IMR-90 (cell line): ENCODE measurements around the gene WDR54. TPM values are rescaled to one million over a fixed set of nuclear protein-coding genes. Genes with fewer than 3 reads are reported as not detected.

Experiments
- ATAC-seq: fragments of 200-7000 bp; cut with Tn5 transposase; 2 replicates; pipeline ENCODE4 v1.9.1; 2020; ENCODE audit warnings: low read depth, mild to moderate bottlenecking, moderate library complexity
- BruUV-seq: library from RNA; stranded (reverse); fragments of 400-500 nt; replicated peaks from 2 replicates; lab custom pipeline; 2021; lab: Mats Ljungman, UMichigan
- CTCF ChIA-PET: fragments of 300-600 bp; formaldehyde crosslinking; extraction: SDS; loops from one replicate; lab custom pipeline; 2021; ENCODE audit warnings: antibody characterized with exemption; lab: Yijun Ruan, JAX
- POLR2A ChIA-PET: fragments of 300-600 bp; sonication (Branson Sonifier 250); formaldehyde crosslinking; loops from one replicate; lab custom pipeline; 2022; ENCODE audit warnings: antibody characterized with exemption; ENCODE audit not compliant: unreplicated experiment; lab: Charles Lee
- DNase-seq: peaks from one replicate; pipeline ENCODE4 v3.0.0; 2013
- H2AFZ ChIP-seq: replicated peaks from 2 replicates; pipeline ENCODE3; 2013; ENCODE audit warnings: low read length, mild to moderate bottlenecking; ENCODE audit not compliant: poor library complexity
- H2AK5ac ChIP-seq: 2 replicates; pipeline ENCODE4 v1.6.1; 2013; ENCODE audit warnings: low read depth, low read length, inconsistent platforms
- H2AK9ac ChIP-seq: replicated peaks from 2 replicates; pipeline ENCODE3; 2013; ENCODE audit warnings: mild to moderate bottlenecking, low read depth, low read length, moderate library complexity; ENCODE audit not compliant: poor library complexity
- H2BK120ac ChIP-seq: 2 replicates; pipeline ENCODE4 v1.6.1; 2013; ENCODE audit warnings: low read depth, low read length, inconsistent platforms
- H2BK15ac ChIP-seq: 3 replicates; pipeline ENCODE4 v1.6.1; 2013; ENCODE audit warnings: low read depth, low read length, inconsistent platforms
- H2BK20ac ChIP-seq: 2 replicates; pipeline ENCODE4 v1.6.1; 2013; ENCODE audit warnings: low read depth, mild to moderate bottlenecking, inconsistent platforms, low read length, moderate library complexity
- H2BK5ac ChIP-seq: 2 replicates; pipeline ENCODE4 v1.6.1; 2013; ENCODE audit warnings: mild to moderate bottlenecking, low read depth, low read length, inconsistent platforms; ENCODE audit not compliant: poor library complexity, severe bottlenecking
- H3K14ac ChIP-seq: replicated peaks from 2 replicates; pipeline ENCODE4 v1.6.1; 2013; ENCODE audit warnings: low read depth, low read length, inconsistent platforms
- H3K18ac ChIP-seq: 2 replicates; pipeline ENCODE4 v1.6.1; 2013; ENCODE audit warnings: low read depth, low read length, control low read depth
- H3K23ac ChIP-seq: 2 replicates; pipeline ENCODE4 v1.6.1; 2013; ENCODE audit warnings: low read depth, low read length, inconsistent platforms
- H3K27ac ChIP-seq: 2 replicates; pipeline ENCODE4 v1.5.1; 2013; ENCODE audit warnings: mild to moderate bottlenecking, control low read depth, low read length; ENCODE audit not compliant: insufficient read depth
- H3K27me3 ChIP-seq: 2 replicates; pipeline ENCODE4 v1.6.1; 2013; ENCODE audit warnings: low read length; ENCODE audit not compliant: control insufficient read depth, insufficient read depth
- H3K36me3 ChIP-seq: 2 replicates; pipeline ENCODE4 v1.6.1; 2013; ENCODE audit warnings: low read length, mixed read lengths; ENCODE audit not compliant: control insufficient read depth, insufficient read depth
- H3K4ac ChIP-seq: 2 replicates; pipeline ENCODE4 v1.6.1; 2013; ENCODE audit warnings: low read depth, low read length, inconsistent platforms
- H3K4me1 ChIP-seq: 2 replicates; pipeline ENCODE4 v1.6.1; 2013; ENCODE audit warnings: low read length, mixed read lengths; ENCODE audit not compliant: control insufficient read depth, insufficient read depth
- H3K4me2 ChIP-seq: 2 replicates; pipeline ENCODE4 v1.6.1; 2013; ENCODE audit warnings: low read depth, mild to moderate bottlenecking, control low read depth, low read length, moderate library complexity
- H3K4me3 ChIP-seq: 2 replicates; pipeline ENCODE4 v1.5.1; 2013; ENCODE audit warnings: low read depth, mild to moderate bottlenecking, control low read depth, low read length, moderate library complexity; ENCODE audit not compliant: insufficient read depth
- H3K56ac ChIP-seq: 2 replicates; pipeline ENCODE4 v1.6.1; 2013; ENCODE audit warnings: low read length, inconsistent platforms; ENCODE audit not compliant: insufficient read depth; ENCODE audit errors: extremely low read depth
- H3K79me1 ChIP-seq, 2 experiments: 2 replicates each; pipeline ENCODE4 v1.6.1; 2013; ENCODE audit warnings: low read length in 2 of 2, inconsistent platforms in 1 of 2, low read depth in 1 of 2
- H3K9ac ChIP-seq: 2 replicates; pipeline ENCODE4 v1.6.1; 2013; ENCODE audit warnings: low read depth, low read length, control low read depth
- H3K9me1 ChIP-seq: 2 replicates; pipeline ENCODE4 v1.6.1; 2013; ENCODE audit warnings: low read length, inconsistent platforms; ENCODE audit not compliant: insufficient read depth
- H3K9me3 ChIP-seq: 2 replicates; pipeline ENCODE4 v1.6.1; 2013; ENCODE audit warnings: low read length; ENCODE audit not compliant: control insufficient read depth, insufficient read depth
- H4K20me1 ChIP-seq: 2 replicates; pipeline ENCODE4 v1.6.1; 2013; ENCODE audit warnings: low read length, inconsistent platforms; ENCODE audit not compliant: insufficient read depth
- H4K5ac ChIP-seq: 2 replicates; pipeline ENCODE4 v1.6.1; 2013; ENCODE audit warnings: mild to moderate bottlenecking, low read depth, low read length, control low read depth
- H4K8ac ChIP-seq, 2 experiments: 2 replicates each; pipeline ENCODE4 v1.6.1; 2013; ENCODE audit warnings: low read depth in 2 of 2, low read length in 2 of 2, control low read depth in 1 of 2, inconsistent platforms in 1 of 2
- H4K91ac ChIP-seq: 2 replicates; pipeline ENCODE4 v1.6.1; 2013; ENCODE audit warnings: low read depth, low read length, inconsistent platforms; ENCODE audit not compliant: insufficient read depth
- BHLHE40 ChIP-seq: fragments of 150-350 bp; IDR thresholded peaks from 2 replicates; pipeline ENCODE4 v1.6.1; 2016; ENCODE audit warnings: mild to moderate bottlenecking, low read depth, low read length
- CHD1 ChIP-seq: IDR thresholded peaks from 2 replicates; pipeline ENCODE4 v1.6.1; 2012; ENCODE audit warnings: low read depth, low read length, improper control_type of control experiment
- MAFK ChIP-seq: IDR thresholded peaks from 2 replicates; pipeline ENCODE4 v1.6.1; 2012; ENCODE audit warnings: low read depth, low read length, improper control_type of control experiment
- RAD21 ChIP-seq: IDR thresholded peaks from 2 replicates; pipeline ENCODE4 v1.6.1; 2012; ENCODE audit warnings: low read length, improper control_type of control experiment
- SMC3 ChIP-seq: fragments of 150-350 bp; IDR thresholded peaks from 2 replicates; pipeline ENCODE4 v1.6.1; 2016; ENCODE audit warnings: low read depth, mild to moderate bottlenecking, antibody characterized with exemption, low read length, moderate library complexity
- WGBS, 2 experiments: methylation state at CpG; one replicate each; pipeline versions ENCODE4 v1.1.5 to v1.1.7; 2013; ENCODE audit warnings: missing lambda C conversion rate in 2 of 2; ENCODE audit not compliant: insufficient read length in 1 of 2; ENCODE audit errors: extremely low coverage in 2 of 2; 5-methylcytosine and 5-hydroxymethylcytosine counted together
- dilution Hi-C: fragments of 300-500 bp; cut with HindIII; formaldehyde crosslinking; loops from one replicate; pipeline ENCODE4 v1.14.3; 2018; ENCODE audit warnings: low sequenced_read_pairs; ENCODE audit not compliant: unreplicated experiment
- in situ Hi-C: fragments of 300-500 bp; cut with MboI; formaldehyde crosslinking; loops from 3 replicates; pipeline ENCODE4 v1.14.3; 2019; ENCODE audit warnings: low sequenced_read_pairs, inconsistent platforms, mixed read lengths
- intact Hi-C: fragments of 100-400 bp; cut with micrococcal nuclease; formaldehyde crosslinking; loops from 2 replicates; pipeline ENCODE4 v1.10.0; 2022
- polyA plus RNA-seq, 3 experiments: library from polyadenylated mRNA; depleted of rRNA; stranded (reverse); fragments of >200 nt; gene quantifications; 2 replicates each; pipeline ENCODE4 v1.2.3, GENCODE V29; 2012; ENCODE audit warnings: low replicate concordance in 1 of 3
- total RNA-seq: library from RNA; depleted of rRNA; stranded (reverse); fragments of >200 nt; gene quantifications from 2 replicates; pipeline ENCODE4 v1.2.3, GENCODE V29; 2012

WDR54 gene
- total and polyA plus RNA-seq, 2 of the 4 experiments (the other 2 are of a cell fraction) = 47.9 to 57.2 TPM

DNA sequence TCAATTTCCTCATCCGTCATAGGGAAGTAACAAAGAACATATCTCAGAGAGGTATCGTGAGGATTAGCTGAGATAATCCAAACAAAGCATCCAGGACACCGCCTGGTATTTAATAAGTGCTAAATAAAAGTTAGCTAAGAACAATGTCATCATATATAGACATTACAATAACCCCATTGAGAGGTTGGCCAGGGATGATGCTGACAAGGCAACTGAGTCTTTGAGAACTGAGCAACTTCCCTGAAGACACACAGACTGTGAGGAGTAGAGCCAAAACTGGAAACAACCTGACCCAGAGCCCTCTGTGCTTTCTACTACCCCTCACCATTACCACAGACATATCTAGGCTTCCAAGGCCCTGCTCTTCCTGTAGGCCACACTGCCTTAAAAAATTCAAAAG, 39.8 kb upstream of the WDR54 start:
- no peak overlapping the region for H4K91ac ChIP-seq
- peak overlapping the region; percentile 18; the same call in 1 of the 2 replicates for H3K27ac ChIP-seq
- peaks cover 35% of the 10 kb centered on the region for H4K20me1 ChIP-seq
- no peak overlapping the region for H3K4me3 ChIP-seq
- no peak for TF ChIP-seq RAD21
- TF ChIP-seq SMC3 = no peak
- no peak for TF ChIP-seq CHD1
- no peak for TF ChIP-seq BHLHE40
- no peak for TF ChIP-seq MAFK
- H3K79me1 ChIP-seq = peaks cover 29 to 95% of the 10 kb centered on the region in 2 experiments
- H3K9me3 ChIP-seq = no peaks in the 10 kb centered on the region
- no peak overlapping the region for H3K9ac ChIP-seq
- H2BK120ac ChIP-seq = no peak overlapping the region
- no peak overlapping the region; the same call in 2 of the 3 replicates for H2BK15ac ChIP-seq
- H3K56ac ChIP-seq = no peak overlapping the region
- peaks cover 29% of the 10 kb centered on the region for H3K9me1 ChIP-seq
- ChIA-PET POLR2A (no interaction called here), CTCF (no interaction called here)
- H2AFZ ChIP-seq = no peak overlapping the region
- ATAC-seq (no peak), DNase-seq (no peak)
- BruUV-seq = no TSS peak
- H2BK5ac ChIP-seq = no peak overlapping the region
- H4K5ac ChIP-seq = no peak overlapping the region; the same call in 1 of the 2 replicates
- no peaks in the 10 kb centered on the region for H3K27me3 ChIP-seq
- H2AK5ac ChIP-seq = no peak overlapping the region
- no peak overlapping the region; the same call in 1 of the 2 replicates for H3K4ac ChIP-seq
- H3K4me1 ChIP-seq = peaks cover 21% of the 10 kb centered on the region
- H3K36me3 ChIP-seq = peaks cover 14% of the 10 kb centered on the region
- no peak overlapping the region for H3K23ac ChIP-seq
- no CpG with 5 or more reads among the region's 3 CpGs for WGBS, 2 experiments
- peak overlapping the region; percentile 34; the same call in 1 of the 2 replicates for H3K18ac ChIP-seq
- H4K8ac ChIP-seq = no peak overlapping the region; a peak in 1 of 4 replicates
- in situ Hi-C loops = no loop called here
- no peak overlapping the region for H2BK20ac ChIP-seq
- no peak overlapping the region for H2AK9ac ChIP-seq
- H3K14ac ChIP-seq = no peak overlapping the region
- intact Hi-C loops = no loop called here
- H3K4me2 ChIP-seq = no peak overlapping the region
- dilution Hi-C loops = no loop called here
